Ureter (tissue), 1 donor: ENCODE results near the gene IRX2. TPM values are rescaled to one million over a fixed set of nuclear protein-coding genes. Genes with fewer than 3 reads are reported as not detected.

ENCODE experiments used
- DNase-seq: peaks from one replicate; pipeline ENCODE4 v3.0.0-alpha.2; 2020; ENCODE audit warnings: low spot score
- total RNA-seq: library from RNA; stranded (reverse); gene quantifications from one replicate; pipeline ENCODE4 v1.2.4, GENCODE V29; 2023
- donor health status: DM: yes; HTN: yes; CAD: no.

The IRX2 gene
- total RNA-seq, 1 donor from 2014 or later, result 3.3 TPM

GRCh38 chr5:2741956-2742355, 9.5 kb downstream of the IRX2 start:
- DNase-seq, result no peak

- no peak for DNase-seq
Observed at GRCh38 chr5:2740876-2741555, 10.5 kb downstream of the IRX2 start.

GRCh38 chr5:2740051-2740875, 11.2 kb downstream of the IRX2 start:
- peak; percentile 42 for DNase-seq

GRCh38 chr5:2739360-2740050, 12.0 kb downstream of the IRX2 start:
- peak; percentile 46 for DNase-seq

- DNase-seq, result peak; percentile 23
Observed at GRCh38 chr5:2738700-2739359, 12.6 kb downstream of the IRX2 start.

DNA sequence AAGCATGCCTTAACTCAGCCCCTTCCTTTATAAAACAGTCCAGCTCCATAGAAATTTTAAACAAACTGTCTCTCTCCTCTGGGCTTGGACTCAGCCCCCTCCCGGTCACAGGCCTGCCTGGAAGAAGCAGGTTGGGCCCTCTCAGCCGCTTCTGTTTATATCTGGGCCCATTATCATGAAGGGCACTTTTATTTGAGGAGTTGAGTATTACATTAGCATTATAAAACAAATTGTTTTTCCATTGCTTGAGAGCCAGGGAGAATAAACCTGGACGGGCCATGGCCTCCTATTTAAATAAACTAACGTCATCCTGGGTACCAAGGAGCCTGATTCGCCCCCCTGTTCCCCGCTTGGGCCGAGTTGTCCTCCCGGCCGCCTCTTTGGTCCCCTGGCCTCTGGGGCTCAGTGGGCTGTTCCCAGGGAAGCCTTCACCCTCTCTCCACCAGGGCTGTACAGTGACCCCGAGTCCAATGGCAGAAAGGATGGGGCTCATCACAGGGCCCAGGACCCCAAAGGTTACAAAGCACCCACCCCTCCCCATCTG, 13.2 kb downstream of the IRX2 start:
- peak; percentile 27 for DNase-seq

DNA sequence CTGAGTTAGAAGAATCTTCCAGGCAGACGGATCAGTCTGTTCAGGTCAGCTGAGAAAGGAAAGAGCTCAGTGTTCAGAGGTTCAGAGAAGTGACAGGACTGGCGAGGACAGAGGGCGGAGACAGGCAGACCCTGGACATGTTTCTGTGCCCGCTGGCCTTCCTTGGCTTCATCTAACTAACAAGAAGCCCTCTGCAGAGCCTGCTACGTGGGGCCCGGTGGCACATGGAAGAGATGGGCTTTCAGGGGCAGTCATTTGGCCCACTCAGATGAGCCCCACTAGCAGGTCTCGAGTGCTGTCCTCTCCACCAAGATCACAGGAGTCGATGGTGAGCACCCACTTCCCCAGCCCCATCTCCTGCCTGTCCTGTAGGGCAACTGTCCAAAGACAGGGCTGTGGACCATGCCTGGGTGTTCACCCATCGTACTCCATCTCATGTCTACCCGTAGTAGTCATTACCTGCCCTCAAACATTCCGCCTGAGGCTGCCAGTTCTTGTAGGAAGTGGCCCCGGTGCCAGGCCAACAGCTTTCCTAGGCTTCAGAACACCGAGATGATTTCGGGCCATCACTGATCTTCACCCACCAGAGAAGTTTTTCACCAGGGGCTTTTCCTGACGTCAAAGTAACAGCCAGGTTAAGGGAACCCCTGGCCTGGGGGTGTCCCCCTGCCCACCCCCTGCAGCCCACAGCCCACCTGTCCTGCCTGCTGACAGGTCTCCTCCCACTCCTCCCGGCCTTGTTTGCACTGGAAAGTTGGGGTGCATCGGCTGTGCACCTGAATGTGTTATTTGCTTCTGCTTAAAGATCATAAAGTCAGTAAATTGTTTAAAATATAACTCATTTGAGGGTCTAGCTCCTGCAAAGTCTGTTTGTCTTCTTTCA, 14.0 kb downstream of the IRX2 start:
- no peak for DNase-seq

GRCh38 chr5:2736872-2737271, 14.6 kb downstream of the IRX2 start:
- no peak for DNase-seq

- DNase-seq, result no peak
Observed at GRCh38 chr5:2735996-2736395, 15.5 kb downstream of the IRX2 start.

DNA sequence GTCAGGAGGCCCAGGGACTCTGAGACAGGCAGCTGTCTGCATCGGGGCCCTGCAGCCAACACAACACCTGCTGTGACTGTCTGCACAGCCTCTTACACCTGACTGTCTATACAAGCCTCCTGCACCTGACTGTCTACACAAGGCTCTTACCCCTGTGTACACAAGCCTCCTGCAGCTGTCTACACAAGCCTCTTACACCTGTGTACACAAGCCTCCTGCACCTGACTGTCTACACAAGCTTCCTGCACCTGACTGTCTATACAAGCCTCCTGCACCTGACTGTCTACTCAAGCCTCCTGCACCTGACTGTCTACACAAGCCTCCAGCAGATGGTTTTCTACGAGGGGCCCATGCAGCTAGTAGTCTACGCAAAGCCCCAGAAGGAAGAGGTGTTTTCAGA, 18.6 kb downstream of the IRX2 start:
- no peak for DNase-seq

DNA sequence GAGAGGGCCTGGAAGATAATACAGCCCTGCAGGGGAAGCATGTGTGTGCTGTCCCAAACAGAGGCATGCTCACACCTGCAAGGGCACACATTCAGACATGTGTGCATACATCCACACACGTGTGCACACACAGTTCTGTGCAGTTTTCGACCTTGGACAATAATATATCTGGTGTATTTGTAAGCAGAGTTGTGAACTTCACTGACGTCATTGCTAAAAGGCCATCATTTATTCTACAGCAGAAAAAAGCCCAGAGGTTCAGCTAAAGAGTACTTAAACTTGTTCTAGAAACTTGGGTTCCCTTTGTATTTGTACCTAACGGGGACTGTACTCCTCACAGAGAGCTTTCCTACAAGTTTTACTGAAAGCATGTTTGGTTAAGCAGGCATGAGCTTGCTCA, 19.5 kb downstream of the IRX2 start:
- DNase-seq, result no peak

DNA sequence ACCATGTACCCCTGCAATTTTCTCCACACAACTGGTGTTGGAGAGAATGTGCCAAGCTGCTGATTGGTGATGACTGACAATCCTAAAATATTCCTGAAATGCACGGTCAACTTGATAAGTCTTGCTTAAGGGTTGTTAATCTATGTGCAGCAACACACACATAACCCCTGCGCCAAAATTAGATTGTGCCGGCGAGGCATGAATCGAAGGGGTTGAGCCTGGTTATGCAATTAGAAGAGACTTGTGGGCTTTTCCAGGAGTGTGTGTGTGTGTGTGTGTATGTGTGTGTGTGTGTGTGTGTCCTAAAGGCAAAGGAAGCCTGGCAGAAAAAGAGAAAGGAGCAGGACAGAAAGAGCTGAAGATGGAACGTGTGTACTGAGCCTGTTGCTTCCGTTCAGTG, 22.3 kb downstream of the IRX2 start:
- DNase-seq, result no peak

DNA sequence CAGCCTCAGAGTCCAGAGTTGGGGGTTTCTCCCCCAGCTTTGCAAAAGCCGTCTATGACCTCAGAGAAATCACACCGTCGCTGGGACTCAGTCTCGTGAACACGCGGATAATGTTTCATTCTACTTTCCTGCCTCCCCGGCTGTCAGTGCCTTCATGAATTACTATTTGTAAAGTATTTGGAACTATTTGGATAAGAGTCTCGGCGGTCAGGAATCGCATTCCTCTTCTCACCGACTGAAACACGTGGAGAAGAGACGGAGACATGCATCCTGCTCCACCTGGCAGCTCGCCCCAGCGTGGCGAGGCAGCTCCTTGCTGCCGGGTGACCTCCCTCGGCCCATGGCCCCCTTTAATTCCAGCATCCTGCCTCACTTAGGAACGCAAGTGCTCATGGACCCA, 23.9 kb downstream of the IRX2 start:
- no peak for DNase-seq

GRCh38 chr5:2725980-2726765, 25.3 kb downstream of the IRX2 start:
- DNase-seq, result no peak

DNA sequence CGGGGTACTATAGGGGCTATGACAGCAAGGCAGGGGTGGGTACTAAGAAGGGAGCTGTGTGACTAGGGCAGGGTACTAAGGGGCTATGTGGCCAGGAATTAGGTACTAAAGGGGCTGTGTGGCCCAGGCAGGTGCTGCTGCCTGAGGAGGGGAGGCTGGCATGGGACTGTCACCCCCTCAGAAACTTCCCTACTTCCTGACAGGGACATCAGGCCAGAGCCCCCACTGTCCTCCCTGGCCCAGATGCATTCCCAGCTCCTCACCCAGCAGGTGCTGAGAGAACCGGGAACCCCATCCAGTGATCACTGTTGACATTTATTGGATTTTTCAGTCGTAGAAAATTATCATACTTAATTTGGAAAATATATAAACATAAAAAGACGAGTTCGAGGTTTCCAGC, 26.6 kb downstream of the IRX2 start:
- no peak for DNase-seq

DNA sequence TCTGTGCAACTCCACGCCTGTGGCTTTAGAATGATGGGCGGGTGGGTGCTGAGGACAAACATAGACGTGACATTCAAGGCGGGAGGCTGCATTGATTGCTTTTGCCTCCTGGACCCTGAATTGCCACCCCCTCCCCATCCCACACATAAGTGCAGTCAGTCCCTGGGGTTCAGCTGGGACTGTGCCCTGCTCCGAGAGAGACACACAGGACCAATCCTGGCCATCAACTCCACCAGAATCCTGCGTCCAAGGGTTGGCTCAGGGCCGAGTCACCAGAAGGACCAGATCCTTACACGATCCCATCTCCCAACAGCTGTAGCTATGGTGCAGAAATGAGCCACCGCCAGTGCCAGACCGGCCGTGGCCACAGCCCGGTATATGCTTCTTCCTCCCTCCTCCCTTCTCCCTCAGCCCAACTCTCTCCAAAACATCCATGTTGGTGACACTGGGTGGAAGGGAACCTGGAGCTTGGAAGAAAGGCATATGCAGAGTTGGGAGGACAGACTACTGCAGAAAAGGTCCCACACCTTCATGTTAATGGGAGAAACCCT, 27.4 kb downstream of the IRX2 start:
- no peak for DNase-seq

GRCh38 chr5:2722901-2723300, 28.6 kb downstream of the IRX2 start:
- no peak for DNase-seq

- no peak for DNase-seq
Observed at GRCh38 chr5:2721385-2722138, 29.9 kb downstream of the IRX2 start.

DNA sequence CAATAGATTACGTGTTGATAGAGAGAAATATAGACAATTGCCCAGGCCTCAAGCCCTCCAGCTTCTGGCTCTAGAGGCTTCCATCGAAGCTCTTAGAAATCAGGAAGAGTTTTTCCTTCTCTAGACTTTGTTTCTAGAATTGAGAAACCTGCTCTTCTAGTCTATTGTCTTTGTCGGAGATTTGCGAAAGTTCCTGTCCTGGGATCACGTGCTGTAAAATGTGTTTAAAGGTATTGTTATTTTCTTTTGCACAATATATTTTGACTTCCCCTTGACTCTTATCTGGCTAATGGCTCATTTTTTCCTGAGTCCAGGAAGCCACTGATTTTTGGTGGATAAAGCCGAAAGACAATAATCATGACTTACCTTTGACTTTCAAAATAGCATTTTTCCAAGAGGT, 32.1 kb downstream of the IRX2 start:
- no peak for DNase-seq
